GM19452 (cell line): ENCODE results near the gene HDHD2.
A peak's percentile ranks its signal among the peaks of the same experiment; 100 is the strongest.

ENCODE experiments used
- ATAC-seq: cut with Tn5 transposase; IDR thresholded peaks from one replicate; pipeline ENCODE4 v1.9.1; 2021; ENCODE audit not compliant: unreplicated experiment

HDHD2 gene

GRCh38 chr18:47149457-47150028 lies 757 bp downstream of the HDHD2 start:
- ATAC-seq = no peak

- ATAC-seq = no peak
Measured at GRCh38 chr18:47146206-47146605, 4.1 kb downstream of the HDHD2 start.

GRCh38 chr18:47143899-47144485 lies 6.3 kb downstream of the HDHD2 start:
- ATAC-seq = no peak

- no peak for ATAC-seq
Measured at GRCh38 chr18:47143153-47143552, 7.1 kb downstream of the HDHD2 start.

GRCh38 chr18:47141289-47141688 lies 9.0 kb downstream of the HDHD2 start:
- no peak for ATAC-seq

- ATAC-seq = no peak
Measured at GRCh38 chr18:47121146-47121545, 29.2 kb downstream of the HDHD2 start.

GRCh38 chr18:47120428-47120827 lies 29.9 kb downstream of the HDHD2 start:
- peak; percentile 85 for ATAC-seq

GRCh38 chr18:47118981-47119380 lies 31.3 kb downstream of the HDHD2 start:
- no peak for ATAC-seq

GRCh38 chr18:47115205-47115604 lies 35.1 kb downstream of the HDHD2 start:
- no peak for ATAC-seq

- ATAC-seq = no peak
Measured at GRCh38 chr18:47113796-47114540, 36.3 kb downstream of the HDHD2 start.

- ATAC-seq = no peak
Measured at GRCh38 chr18:47110492-47111274, 39.6 kb downstream of the HDHD2 start.

GRCh38 chr18:47109720-47110119 lies 40.6 kb downstream of the HDHD2 start:
- ATAC-seq = no peak

- ATAC-seq = no peak
Measured at GRCh38 chr18:47108998-47109405, 41.3 kb downstream of the HDHD2 start.

- ATAC-seq = no peak
Measured at GRCh38 chr18:47108373-47108772, 41.9 kb downstream of the HDHD2 start.

- no peak for ATAC-seq
Measured at GRCh38 chr18:47100212-47100831, 50.0 kb downstream of the HDHD2 start.

- ATAC-seq = no peak
Measured at GRCh38 chr18:47095810-47096209, 54.5 kb downstream of the HDHD2 start.

- ATAC-seq = no peak
Measured at GRCh38 chr18:47087676-47088075, 62.6 kb downstream of the HDHD2 start.

- no peak for ATAC-seq
Measured at GRCh38 chr18:47081578-47081977, 68.7 kb downstream of the HDHD2 start.

- ATAC-seq = no peak
Measured at GRCh38 chr18:47080872-47081271, 69.4 kb downstream of the HDHD2 start.

- ATAC-seq = no peak
Measured at GRCh38 chr18:47077111-47077510, 73.2 kb downstream of the HDHD2 start.
